Testis (tissue), 3 donors: ENCODE measurements around the gene FBXW8. TPM values are rescaled to one million over a fixed set of nuclear protein-coding genes. Genes with fewer than 3 reads are reported as not detected.

ENCODE experiments used
- DNase-seq: peaks from one replicate; pipeline ENCODE4 v3.0.0-alpha.2; 2019
- H3K27ac ChIP-seq, 2 donors: fragments of 200-600 bp; sonication (generic); one replicate each; pipeline ENCODE4 v1.5.1; 2019
- H3K27me3 ChIP-seq: fragments of 200-600 bp; sonication (generic); one replicate; pipeline ENCODE4 v1.5.1; 2019
- H3K36me3 ChIP-seq: fragments of 200-600 bp; sonication (generic); one replicate; pipeline ENCODE4 v1.5.1; 2017; ENCODE audit warnings: low read depth; ENCODE audit errors: missing control alignments
- H3K4me1 ChIP-seq: fragments of 200-600 bp; sonication (generic); one replicate; pipeline ENCODE4 v1.5.1; 2019
- H3K4me3 ChIP-seq, 2 donors: fragments of 200-600 bp; sonication (generic); one replicate each; pipeline ENCODE4 v1.5.1; 2017 to 2019
- H3K9me3 ChIP-seq: fragments of 200-600 bp; sonication (generic); one replicate; pipeline ENCODE4 v1.5.1; 2017
- POLR2A ChIP-seq: fragments of 450-650 bp; IDR thresholded peaks from one replicate; pipeline ENCODE4 v1.6.1; 2017; ENCODE audit warnings: antibody characterized with exemption, mild to moderate bottlenecking, moderate library complexity
- WGBS, 2 donors: methylation state at CpG; one replicate each; pipeline ENCODE4 v1.1.5; 2018; 5-methylcytosine and 5-hydroxymethylcytosine counted together
- intact Hi-C: fragments of 100-400 bp; cut with DNase I; formaldehyde crosslinking; loops from one replicate; pipeline ENCODE4 v1.15.1; 2023; ENCODE audit warnings: low total_unique reads
- polyA plus RNA-seq: library from polyadenylated mRNA; stranded (reverse); fragments of 350-450 nt; fragmentation: Illumina TruSeq; extraction: RNeasy Lipid Tissue Mini Kit (QIAGEN cat#74804); gene quantifications from one replicate; pipeline ENCODE4 v1.2.3, GENCODE V29; 2014; ENCODE audit warnings: low read depth, low replicate concordance; ENCODE audit not compliant: insufficient read depth
- total RNA-seq, 2 donors: library from RNA; depleted of rRNA; stranded (reverse); fragments of >200 nt; gene quantifications; one replicate each; pipeline ENCODE4 v1.2.3, GENCODE V29; 2016
- TF ChIP-seq, protein P1 (sequence below), 3 experiments: fragments of 450-650 bp in 2 of 3; fragments of 200-600 bp in 1 of 3; sonication (generic) in 1 of 3; IDR thresholded peaks; one replicate each; pipeline ENCODE4 v1.5.1; 2016 to 2019; ENCODE audit warnings: antibody characterized with exemption in 3 of 3, mild to moderate bottlenecking in 2 of 3, moderate library complexity in 1 of 3

Gene FBXW8
- total and polyA plus RNA-seq, 3 donors from 2014 or later: 11.1 to 32.8 (median 31.0) TPM

DNA sequence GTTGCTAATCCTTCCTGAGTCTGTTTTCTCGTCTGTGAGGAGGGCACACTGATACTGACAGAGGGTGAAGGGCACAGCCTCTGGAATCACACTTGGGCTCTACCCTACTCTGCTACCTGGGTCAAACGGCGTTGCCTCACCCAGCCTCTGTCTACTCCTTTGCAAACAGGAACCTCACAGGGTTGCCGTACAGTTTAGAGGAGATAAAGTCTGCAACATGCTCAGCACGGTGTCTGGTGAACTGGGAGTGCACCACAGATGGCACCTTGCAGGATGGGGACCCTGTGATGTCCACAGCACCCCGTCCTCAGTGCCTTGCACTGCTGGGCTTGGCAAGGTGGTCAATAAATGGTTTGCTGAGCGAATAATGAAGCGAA, 150.2 kb downstream of the FBXW8 start:
- no peaks in the 10 kb centered on the region for H3K4me1 ChIP-seq
- TF ChIP-seq, protein P1, sequence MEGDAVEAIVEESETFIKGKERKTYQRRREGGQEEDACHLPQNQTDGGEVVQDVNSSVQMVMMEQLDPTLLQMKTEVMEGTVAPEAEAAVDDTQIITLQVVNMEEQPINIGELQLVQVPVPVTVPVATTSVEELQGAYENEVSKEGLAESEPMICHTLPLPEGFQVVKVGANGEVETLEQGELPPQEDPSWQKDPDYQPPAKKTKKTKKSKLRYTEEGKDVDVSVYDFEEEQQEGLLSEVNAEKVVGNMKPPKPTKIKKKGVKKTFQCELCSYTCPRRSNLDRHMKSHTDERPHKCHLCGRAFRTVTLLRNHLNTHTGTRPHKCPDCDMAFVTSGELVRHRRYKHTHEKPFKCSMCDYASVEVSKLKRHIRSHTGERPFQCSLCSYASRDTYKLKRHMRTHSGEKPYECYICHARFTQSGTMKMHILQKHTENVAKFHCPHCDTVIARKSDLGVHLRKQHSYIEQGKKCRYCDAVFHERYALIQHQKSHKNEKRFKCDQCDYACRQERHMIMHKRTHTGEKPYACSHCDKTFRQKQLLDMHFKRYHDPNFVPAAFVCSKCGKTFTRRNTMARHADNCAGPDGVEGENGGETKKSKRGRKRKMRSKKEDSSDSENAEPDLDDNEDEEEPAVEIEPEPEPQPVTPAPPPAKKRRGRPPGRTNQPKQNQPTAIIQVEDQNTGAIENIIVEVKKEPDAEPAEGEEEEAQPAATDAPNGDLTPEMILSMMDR (IDR thresholded peaks at IDR 0.05): no peak
- no peak for TF ChIP-seq POLR2A
- no peak for DNase-seq
- no peaks in the 10 kb centered on the region for H3K9me3 ChIP-seq
- H3K27me3 ChIP-seq: no peaks in the 10 kb centered on the region
- intact Hi-C loops: no loop called here
- H3K36me3 ChIP-seq: no peaks in the 10 kb centered on the region
- H3K4me3 ChIP-seq: no peak overlapping the region
- H3K27ac ChIP-seq: no peak overlapping the region
- WGBS, 2 donors: 75 to 79% methylated on average over 6 to 8 of the region's 8 CpGs

DNA sequence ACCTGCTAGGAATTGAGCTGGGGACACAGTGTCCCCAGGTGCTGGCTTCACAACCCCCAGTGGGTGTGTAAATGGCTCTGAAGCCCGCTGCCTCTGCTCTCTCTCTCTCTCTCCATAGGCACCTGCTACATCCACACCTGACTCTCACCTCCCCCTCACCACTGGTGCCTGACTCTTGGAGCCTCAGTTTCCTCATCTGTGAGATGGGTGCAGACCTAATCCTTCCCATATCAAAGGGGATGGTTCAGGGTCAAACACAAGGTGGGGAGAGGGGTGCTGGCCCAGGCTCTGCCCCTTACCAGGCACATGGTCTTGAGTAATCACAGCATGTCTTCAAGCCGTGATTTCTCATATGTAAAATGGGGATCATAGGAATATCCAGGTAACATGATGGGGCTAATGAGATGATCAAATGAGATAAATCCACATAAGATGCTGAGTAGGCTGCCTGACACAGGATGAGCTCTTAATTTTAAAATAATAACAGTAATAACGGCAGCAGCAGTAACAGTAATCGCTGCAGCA, 150.9 kb downstream of the FBXW8 start:
- intact Hi-C loops: no loop called here
- no peak for DNase-seq

DNA sequence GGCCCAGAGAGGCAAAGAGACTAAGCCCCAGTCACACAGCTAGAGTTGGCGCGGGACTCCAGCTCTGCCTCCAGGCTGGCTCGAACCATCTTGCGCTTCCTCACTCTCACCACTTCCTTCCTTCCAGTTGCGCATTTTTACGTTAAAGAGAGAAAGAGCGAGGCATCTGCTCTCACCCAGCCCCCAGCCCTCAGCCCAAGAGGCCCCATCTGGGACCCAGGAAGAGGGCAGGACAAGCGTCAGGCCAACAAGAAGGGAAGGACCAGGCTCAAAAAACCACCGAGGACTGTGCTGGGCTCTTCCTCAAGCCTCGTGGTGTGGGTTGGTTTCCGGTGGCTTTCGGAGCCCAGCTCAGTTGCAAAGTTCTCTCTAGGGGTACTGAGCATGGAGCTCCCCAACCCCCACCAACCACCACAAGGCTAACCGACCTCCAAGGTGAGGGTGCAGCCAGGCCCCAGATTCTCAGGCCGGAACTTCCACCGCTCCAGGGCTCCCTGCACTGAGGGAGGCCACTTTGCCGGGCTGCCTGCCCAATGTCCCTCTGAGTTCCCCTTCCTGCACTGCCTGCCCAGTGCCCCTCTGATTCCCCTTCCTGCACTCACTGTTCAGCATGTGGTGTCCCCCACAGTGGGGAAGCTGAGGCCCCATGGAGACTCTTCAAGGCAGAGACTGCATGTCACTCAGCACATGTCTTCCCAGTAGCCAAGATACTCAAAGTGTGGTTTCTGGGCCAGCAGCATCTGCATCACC, 152.6 kb downstream of the FBXW8 start:
- intact Hi-C loops: no loop called here
- Histone ChIP-seq H3K4me3 (no peak overlapping the region), H3K27me3 (no peaks in the 10 kb centered on the region), H3K36me3 (no peaks in the 10 kb centered on the region), H3K4me1 (no peaks in the 10 kb centered on the region), H3K27ac (no peak overlapping the region), H3K9me3 (no peaks in the 10 kb centered on the region)
- 86 to 91% methylated on average over 7 to 16 of the region's 16 CpGs for WGBS, 2 donors
- TF ChIP-seq POLR2A: no peak
- TF ChIP-seq, protein P1 (IDR thresholded peaks at IDR 0.05): no peak
- DNase-seq: no peak

More for the DNA sequence above, 150.9 kb downstream of the FBXW8 start:
- no peak overlapping the region for H3K4me3 ChIP-seq
- no peaks in the 10 kb centered on the region for H3K36me3 ChIP-seq
- H3K27me3 ChIP-seq: no peaks in the 10 kb centered on the region
- H3K9me3 ChIP-seq: no peaks in the 10 kb centered on the region
- TF ChIP-seq, protein P1 (IDR thresholded peaks at IDR 0.05): no peak
- no peak for TF ChIP-seq POLR2A
- WGBS, 2 donors: 91% methylated on average over 4 of the region's 4 CpGs
- H3K27ac ChIP-seq: no peak overlapping the region
- H3K4me1 ChIP-seq: no peaks in the 10 kb centered on the region

DNA sequence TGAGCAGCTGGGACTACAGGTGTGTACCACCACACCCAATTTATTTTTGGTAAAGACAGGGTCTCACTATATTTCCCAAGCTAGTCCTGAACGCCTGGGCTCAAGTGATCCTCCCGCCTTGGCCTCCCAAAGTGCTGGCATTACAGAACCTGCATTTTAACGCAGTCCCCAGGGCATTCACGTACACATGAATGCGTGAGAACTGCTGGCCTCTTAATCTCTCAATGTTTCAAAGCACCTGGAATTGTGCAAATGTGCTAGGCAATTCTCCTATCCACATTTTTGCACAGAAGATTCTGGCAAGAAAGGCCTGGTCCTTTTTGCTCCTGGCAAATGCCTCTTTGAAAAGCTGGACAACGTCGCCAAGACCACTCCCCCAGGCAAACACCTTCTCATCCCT, 153.3 kb downstream of the FBXW8 start:
- no peak for DNase-seq
- Histone ChIP-seq H3K4me3 (no peak overlapping the region), H3K4me1 (no peaks in the 10 kb centered on the region), H3K9me3 (no peaks in the 10 kb centered on the region), H3K27ac (no peak overlapping the region), H3K27me3 (no peaks in the 10 kb centered on the region), H3K36me3 (no peaks in the 10 kb centered on the region)
- intact Hi-C loops: no loop called here
- WGBS, 2 donors: 84 to 97% methylated on average over 7 of the region's 7 CpGs
- TF ChIP-seq POLR2A: no peak
- TF ChIP-seq, protein P1 (IDR thresholded peaks at IDR 0.05): no peak

DNA sequence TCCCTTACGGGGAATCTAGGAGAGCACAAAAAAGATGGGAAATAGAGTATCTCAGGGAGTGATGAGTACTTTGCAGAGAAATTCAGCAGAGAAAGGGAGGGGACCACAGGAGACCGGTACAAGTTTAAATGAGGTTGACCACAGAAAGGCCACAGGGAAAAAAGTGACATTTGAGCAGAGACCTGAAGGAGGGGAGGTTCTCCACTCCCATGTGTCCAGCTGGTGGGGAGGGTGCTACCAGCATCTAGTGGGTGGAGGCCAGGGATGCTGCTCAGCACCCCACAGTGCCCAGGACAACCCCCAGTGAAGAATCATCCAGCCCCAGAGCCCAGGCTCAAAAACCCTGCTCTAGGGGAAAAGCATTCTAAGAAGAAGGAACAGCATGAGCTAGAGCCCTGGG, 153.8 kb downstream of the FBXW8 start:
- Histone ChIP-seq H3K27ac (no peak overlapping the region), H3K27me3 (no peaks in the 10 kb centered on the region), H3K4me1 (no peaks in the 10 kb centered on the region), H3K9me3 (no peaks in the 10 kb centered on the region), H3K4me3 (no peak overlapping the region), H3K36me3 (no peaks in the 10 kb centered on the region)
- no peak for TF ChIP-seq POLR2A
- TF ChIP-seq, protein P1 (IDR thresholded peaks at IDR 0.05): no peak
- 87 to 92% methylated on average over 2 of the region's 2 CpGs for WGBS, 2 donors
- intact Hi-C loops: no loop called here
- no peak for DNase-seq
